Rectal smooth muscle tissue (tissue), 1 donor: ENCODE measurements around the gene HRNR.
"Not testable (repeated sequence)": the region's sequence is repeated elsewhere in the genome, so short reads cannot be mapped to it uniquely, and the experiment has no call there.

Experiments
- H3K27ac ChIP-seq: one replicate; pipeline ENCODE4 v1.7.0; 2013; ENCODE audit warnings: low read depth, low read length, inconsistent platforms
- H3K27me3 ChIP-seq: one replicate; pipeline ENCODE4 v1.7.0; 2013; ENCODE audit warnings: low read length; ENCODE audit not compliant: control insufficient read depth, insufficient read depth
- H3K36me3 ChIP-seq: one replicate; pipeline ENCODE4 v1.7.0; 2013; ENCODE audit warnings: low read length; ENCODE audit not compliant: control insufficient read depth, insufficient read depth
- H3K4me1 ChIP-seq: one replicate; pipeline ENCODE4 v1.7.0; 2013; ENCODE audit warnings: low read length; ENCODE audit not compliant: control insufficient read depth, insufficient read depth
- H3K4me3 ChIP-seq: one replicate; pipeline ENCODE4 v1.7.0; 2013; ENCODE audit warnings: low read length
- H3K9ac ChIP-seq: one replicate; pipeline ENCODE4 v1.7.0; 2013; ENCODE audit warnings: low read length

Gene HRNR

GRCh38 chr1:152224093-152224492 is at the start of gene HRNR:
Gene HRNR, minus strand, starts transcription at chr1:152224193. Its CDS starts 940 bp downstream, at chr1:152223253.
- Histone ChIP-seq H3K36me3 (no peaks in the 10 kb centered on the region), H3K4me1 (no peaks in the 10 kb centered on the region), H3K9ac (no peak within 1 kb of the TSS), H3K4me3 (no peak within 1 kb of the TSS), H3K27ac (no peak within 1 kb of the TSS), H3K27me3 (no peaks in the 10 kb centered on the region)

- not testable (repeated sequence) for H3K27ac ChIP-seq, H3K36me3 ChIP-seq, H3K4me1 ChIP-seq, H3K4me3 ChIP-seq, H3K9ac ChIP-seq, H3K27me3 ChIP-seq
Observed at GRCh38 chr1:152256394-152256793, 32.4 kb upstream of the HRNR start.

- Histone ChIP-seq H3K4me1 (no peaks in the 10 kb centered on the region), H3K27ac (no peak overlapping the region), H3K36me3 (no peaks in the 10 kb centered on the region), H3K27me3 (no peaks in the 10 kb centered on the region), H3K9ac (no peak overlapping the region), H3K4me3 (no peak overlapping the region)
Observed at GRCh38 chr1:152252157-152252556, 28.2 kb upstream of the HRNR start.

- H3K4me3 ChIP-seq, result no peak overlapping the region
- no peak overlapping the region for H3K9ac ChIP-seq
- H3K27me3 ChIP-seq, result no peaks in the 10 kb centered on the region
- H3K36me3 ChIP-seq, result no peaks in the 10 kb centered on the region
- no peak overlapping the region for H3K27ac ChIP-seq
- H3K4me1 ChIP-seq, result no peaks in the 10 kb centered on the region
Observed at GRCh38 chr1:152251391-152251790, 27.4 kb upstream of the HRNR start.

GRCh38 chr1:152247316-152247715 is 23.3 kb upstream of the HRNR start:
- H3K36me3 ChIP-seq, result no peaks in the 10 kb centered on the region
- H3K9ac ChIP-seq, result no peak overlapping the region
- H3K4me1 ChIP-seq, result no peaks in the 10 kb centered on the region
- H3K4me3 ChIP-seq, result no peak overlapping the region
- H3K27ac ChIP-seq, result no peak overlapping the region
- H3K27me3 ChIP-seq, result no peaks in the 10 kb centered on the region

- H3K4me1 ChIP-seq, result no peaks in the 10 kb centered on the region
- H3K4me3 ChIP-seq, result no peak overlapping the region
- no peak overlapping the region for H3K27ac ChIP-seq
- no peaks in the 10 kb centered on the region for H3K27me3 ChIP-seq
- H3K36me3 ChIP-seq, result no peaks in the 10 kb centered on the region
- H3K9ac ChIP-seq, result no peak overlapping the region
Observed at GRCh38 chr1:152244576-152245273, 20.7 kb upstream of the HRNR start.

GRCh38 chr1:152237093-152237492 is 13.1 kb upstream of the HRNR start:
- H3K27me3 ChIP-seq, result no peaks in the 10 kb centered on the region
- no peak overlapping the region for H3K27ac ChIP-seq
- H3K36me3 ChIP-seq, result no peaks in the 10 kb centered on the region

GRCh38 chr1:152228831-152229230 is 4.8 kb upstream of the HRNR start:
- Histone ChIP-seq H3K27ac (no peak overlapping the region), H3K4me3 (no peak overlapping the region), H3K4me1 (no peaks in the 10 kb centered on the region), H3K9ac (no peak overlapping the region), H3K27me3 (no peaks in the 10 kb centered on the region), H3K36me3 (no peaks in the 10 kb centered on the region)

More at GRCh38 chr1:152237093-152237492, 13.1 kb upstream of the HRNR start:
- Histone ChIP-seq H3K4me3 (no peak overlapping the region), H3K4me1 (no peaks in the 10 kb centered on the region), H3K9ac (no peak overlapping the region)

GRCh38 chr1:152227310-152227928 is 3.4 kb upstream of the HRNR start:
- Histone ChIP-seq H3K27me3 (no peaks in the 10 kb centered on the region), H3K4me3 (no peak overlapping the region), H3K27ac (no peak overlapping the region), H3K4me1 (no peaks in the 10 kb centered on the region), H3K36me3 (no peaks in the 10 kb centered on the region), H3K9ac (no peak overlapping the region)

- H3K27me3 ChIP-seq, result no peaks in the 10 kb centered on the region
- H3K36me3 ChIP-seq, result no peaks in the 10 kb centered on the region
- no peak overlapping the region for H3K4me3 ChIP-seq
- no peak overlapping the region for H3K27ac ChIP-seq
- no peaks in the 10 kb centered on the region for H3K4me1 ChIP-seq
- H3K9ac ChIP-seq, result no peak overlapping the region
Observed at GRCh38 chr1:152225678-152226077, 1.7 kb upstream of the HRNR start.

GRCh38 chr1:152220166-152221163 is 3.5 kb downstream of the HRNR start:
- Histone ChIP-seq H3K4me3 (no peak overlapping the region), H3K4me1 (no peaks in the 10 kb centered on the region), H3K27me3 (no peaks in the 10 kb centered on the region), H3K36me3 (no peaks in the 10 kb centered on the region), H3K9ac (no peak overlapping the region), H3K27ac (no peak overlapping the region)

GRCh38 chr1:152219438-152219837 is 4.6 kb downstream of the HRNR start:
- H3K4me3 ChIP-seq, H3K4me1 ChIP-seq, H3K27ac ChIP-seq, H3K27me3 ChIP-seq, H3K9ac ChIP-seq, H3K36me3 ChIP-seq: not testable (repeated sequence)
